ENCODE measurements around the gene ZFYVE28. TPM values are rescaled to one million over a fixed set of nuclear protein-coding genes. Genes with fewer than 3 reads are reported as not detected.
A peak's percentile ranks its signal among the peaks of the same experiment; 100 is the strongest.

The ZFYVE28 gene
- total and polyA plus RNA-seq, 2 of the 8 experiments (the other 6 are each of a cell fraction or from before 2014, with no cell fraction given), result 1.7 to 4.9 TPM

DNA sequence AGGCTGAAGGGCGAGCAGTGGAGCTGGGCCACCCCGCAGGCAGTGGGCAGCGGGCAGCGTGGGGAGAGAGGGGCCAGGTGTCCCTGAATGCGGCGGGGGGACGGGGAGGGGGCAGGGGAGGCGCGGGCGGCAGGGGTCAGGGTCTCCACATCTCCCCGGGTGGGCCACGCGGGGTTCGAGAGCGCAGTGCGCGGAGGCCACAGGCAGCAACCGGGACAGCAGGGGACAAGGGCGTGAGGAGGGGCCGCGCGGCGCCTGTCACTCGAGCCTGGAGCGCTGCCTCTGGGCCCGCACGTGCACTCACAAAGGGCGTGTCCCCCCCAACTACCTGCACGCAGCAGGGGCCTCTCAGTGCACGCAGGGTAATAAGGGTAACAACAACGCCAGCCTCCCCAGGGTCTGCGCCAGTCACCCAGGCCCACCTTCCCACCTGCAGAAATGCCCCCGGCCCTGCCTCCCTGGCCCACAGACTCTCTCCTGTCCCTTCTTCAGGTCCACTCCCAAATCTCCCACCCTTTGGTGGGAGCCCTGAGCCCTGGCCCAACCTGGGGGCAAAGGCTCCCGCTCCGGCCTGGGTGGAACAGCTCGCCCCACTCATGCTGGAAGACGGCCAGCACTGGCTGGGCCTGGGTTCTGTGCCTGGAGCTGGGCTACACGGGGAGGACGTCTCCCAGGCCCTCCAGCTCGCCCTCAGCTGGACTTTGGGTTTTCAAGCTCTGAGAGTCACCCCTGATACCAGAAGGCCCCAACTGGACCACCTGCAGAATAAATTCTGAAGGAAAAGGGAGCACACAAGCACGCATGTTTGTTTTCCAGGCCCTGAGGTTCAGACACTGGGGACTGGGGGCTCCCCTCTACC lies 53.2 kb downstream of the ZFYVE28 start:
- Histone ChIP-seq H4K8ac (ENCODE audit: extremely low read depth, insufficient read depth, low read length) (peak overlapping the region; percentile 65; the same call in 1 of the 2 replicates), H3K36me3 (ENCODE audit: control insufficient read depth in 2 of 4, insufficient read depth in 4 of 4, low read length in 3 of 4) (no peaks in the 10 kb centered on the region), H3K79me1 (ENCODE audit: low read depth, low read length) (no peaks in the 10 kb centered on the region), H3K56ac (replicated peaks; ENCODE audit: insufficient read length, low read depth, low read length) (no peak overlapping the region), H4K91ac (replicated peaks; ENCODE audit: insufficient read length, low read length) (no peak overlapping the region), H3K4me1 (replicated peaks in 1 of 4; ENCODE audit: control insufficient read depth in 3 of 4, insufficient read depth in 4 of 4, low read length in 3 of 4) (no peaks in the 10 kb centered on the region; a peak in 1 of 7 replicates), H3K4me2 (ENCODE audit: insufficient read depth in 1 of 2, low read depth in 2 of 2, low read length in 2 of 2) (no peak overlapping the region), H2BK20ac (ENCODE audit: low read length) (no peak overlapping the region), H2BK120ac (replicated peaks; ENCODE audit: low read depth, low read length) (no peak overlapping the region), H4K20me1 (replicated peaks in 1 of 2; ENCODE audit: control insufficient read depth in 1 of 2, insufficient read depth in 2 of 2, low read length in 2 of 2) (no peaks in the 10 kb centered on the region), H3K14ac (ENCODE audit: insufficient read length) (no peak overlapping the region), H4K5ac (ENCODE audit: insufficient read length, low read depth, low read length) (no peak overlapping the region), H3K27me3 (replicated peaks in 1 of 4; ENCODE audit: control insufficient read depth in 3 of 4, extremely low read depth in 1 of 4, insufficient read depth in 3 of 4, low read length in 3 of 4) (no peaks in the 10 kb centered on the region; a peak in 1 of 7 replicates), H3K23ac (ENCODE audit: insufficient read length) (no peak overlapping the region), H3K4ac (replicated peaks; ENCODE audit: insufficient read length, low read depth, low read length) (no peak overlapping the region), H3K27ac (ENCODE audit: low read depth, low read length) (no peak overlapping the region), H2BK12ac (ENCODE audit: low read depth, low read length) (no peak overlapping the region), H2BK5ac (ENCODE audit: low read depth, low read length) (no peak overlapping the region), H3K4me3 (ENCODE audit: extremely low read depth in 1 of 4, insufficient read depth in 2 of 4, low read depth in 3 of 4, low read length in 4 of 4) (no peak overlapping the region), H3K79me2 (ENCODE audit: control insufficient read depth in 1 of 2, insufficient read depth in 2 of 2, low read length in 2 of 2) (no peaks in the 10 kb centered on the region), H2BK15ac (ENCODE audit: low read length) (no peak overlapping the region), H3K18ac (ENCODE audit: extremely low read depth, low read length) (no peak overlapping the region), H3K9ac (replicated peaks in 1 of 4; ENCODE audit: extremely low read depth in 1 of 4, low read depth in 3 of 4, low read length in 3 of 4) (no peak overlapping the region), H2AFZ (ENCODE audit: low read length) (no peak overlapping the region), H2AK5ac (ENCODE audit: low read depth, low read length) (no peak overlapping the region), H3K9me3 (ENCODE audit: insufficient read depth in 2 of 2, low read depth in 1 of 2, low read length in 1 of 2) (no peaks in the 10 kb centered on the region), H3K23me2 (ENCODE audit: low read depth, low read length) (no peaks in the 10 kb centered on the region)
- ChIA-PET POLR2A (ENCODE audit: partially characterized antibody) (no interaction called here), CTCF (ENCODE audit: partially characterized antibody) (interaction anchor here (1.2 kb wide), 1 partner anchor 145 kb away, joined by 4 read pairs; no protein-coding TSS in a partner anchor)
- TF ChIP-seq GABPA (IDR thresholded peaks at IDR 0.05; ENCODE audit: borderline replicate concordance, insufficient read depth, low read length) (no peak), HDAC6 (IDR thresholded peaks at IDR 0.05; ENCODE audit: low read depth, low read length) (no peak), ASH2L (IDR thresholded peaks at IDR 0.05; ENCODE audit: low read length) (no peak), POU5F1 (IDR thresholded peaks at IDR 0.05; ENCODE audit: low read depth, low read length) (no peak), TEAD4 (IDR thresholded peaks at IDR 0.05; ENCODE audit: low read depth, low read length) (no peak), EZH2 (IDR thresholded peaks at IDR 0.05; ENCODE audit: low read depth, low read length, severe bottlenecking) (no peak), RXRA (IDR thresholded peaks at IDR 0.05; ENCODE audit: insufficient read depth, low read depth, low read length) (no peak), RAD21 (IDR thresholded peaks at IDR 0.05 in 1 of 2, conservative IDR thresholded peaks at IDR 0.05 in 1 of 2; ENCODE audit: low read depth in 2 of 2, low read length in 2 of 2) (no peak), KDM5A (IDR thresholded peaks at IDR 0.05; ENCODE audit: low read length) (no peak), TAF1 (IDR thresholded peaks at IDR 0.05; ENCODE audit: low read depth, low read length) (no peak), JUND (IDR thresholded peaks at IDR 0.05; ENCODE audit: low read length) (no peak)
- WGBS, 2 experiments (ENCODE audit: extremely low coverage in 1 of 2, insufficient coverage in 1 of 2, insufficient read length in 1 of 2, insufficient replicate concordance in 2 of 2, low coverage in 1 of 2, low lambda C conversion rate in 2 of 2, missing lambda C conversion rate in 1 of 2), result 78% methylated on average over 9 of the region's 41 CpGs; no CpG with 5 or more reads in 1 of the 2 experiments
- FAIRE-seq (no peak), DNase-seq (ENCODE audit: low read depth in 1 of 2, low spot score in 2 of 2) (no peak)

All from H1 (cell line).